Right forelimb (tissue), 1 donor: ENCODE results near the gene TMEM63B.
A peak's percentile ranks its signal among the peaks of the same experiment; 100 is the strongest.
"Not testable (repeated sequence)": the region's sequence is repeated elsewhere in the genome, so short reads cannot be mapped to it uniquely, and the experiment has no call there.

Experiments used
- DNase-seq: peaks from one replicate; pipeline ENCODE4 v3.0.0-alpha.2; 2018

The TMEM63B gene

DNA sequence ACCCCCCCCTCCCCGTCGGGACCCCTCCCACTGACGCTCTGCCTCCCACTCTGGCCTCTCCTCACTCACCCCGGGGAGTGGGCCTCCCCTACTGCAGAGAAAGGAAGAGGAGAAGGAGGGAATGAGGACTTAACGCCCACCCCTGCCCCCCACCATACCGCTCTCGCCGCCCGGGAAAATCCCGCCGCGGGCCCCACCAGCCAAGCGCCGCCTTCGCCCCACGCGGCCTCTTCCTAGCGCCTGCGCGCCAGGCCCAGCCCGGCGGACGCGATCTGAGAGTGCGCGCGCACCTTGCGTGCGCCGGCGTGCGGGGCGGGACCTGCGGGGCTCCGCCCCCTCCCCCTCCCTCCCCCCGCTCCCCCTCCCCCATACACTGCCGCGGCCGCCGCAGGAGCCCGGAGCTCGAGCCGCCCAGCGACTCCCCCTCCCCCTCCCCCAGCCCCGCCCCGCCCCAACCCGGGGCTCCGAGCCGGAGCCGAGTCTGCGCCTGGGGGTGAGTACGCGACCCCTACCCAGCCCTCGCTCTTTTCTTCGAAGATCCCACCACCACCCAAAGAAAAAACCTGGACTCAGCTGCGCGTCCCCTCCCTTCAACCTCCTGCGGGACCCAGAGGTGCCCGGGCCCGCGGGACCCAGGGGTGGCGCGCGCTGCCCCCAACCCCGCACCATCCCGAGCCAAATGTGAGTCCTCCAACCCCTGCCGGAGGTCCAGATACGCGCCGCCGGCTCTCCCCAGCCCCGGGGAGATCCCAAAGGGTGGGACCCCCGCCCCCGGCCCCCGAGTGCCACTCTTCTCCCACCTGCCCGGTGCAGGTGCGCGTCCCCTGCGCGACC, at the start of gene TMEM63B, which contains the start of gene MRPL14:
TMEM63B (plus strand) TSS at position 369 of the 834 bp plus-strand sequence. CDS start 7,031 bp downstream, outside the sequence.
MRPL14 (minus strand) TSS at position 267 of the 834 bp plus-strand sequence. CDS start 10,841 bp downstream, outside the sequence.
- peak; percentile 95 for DNase-seq

DNA sequence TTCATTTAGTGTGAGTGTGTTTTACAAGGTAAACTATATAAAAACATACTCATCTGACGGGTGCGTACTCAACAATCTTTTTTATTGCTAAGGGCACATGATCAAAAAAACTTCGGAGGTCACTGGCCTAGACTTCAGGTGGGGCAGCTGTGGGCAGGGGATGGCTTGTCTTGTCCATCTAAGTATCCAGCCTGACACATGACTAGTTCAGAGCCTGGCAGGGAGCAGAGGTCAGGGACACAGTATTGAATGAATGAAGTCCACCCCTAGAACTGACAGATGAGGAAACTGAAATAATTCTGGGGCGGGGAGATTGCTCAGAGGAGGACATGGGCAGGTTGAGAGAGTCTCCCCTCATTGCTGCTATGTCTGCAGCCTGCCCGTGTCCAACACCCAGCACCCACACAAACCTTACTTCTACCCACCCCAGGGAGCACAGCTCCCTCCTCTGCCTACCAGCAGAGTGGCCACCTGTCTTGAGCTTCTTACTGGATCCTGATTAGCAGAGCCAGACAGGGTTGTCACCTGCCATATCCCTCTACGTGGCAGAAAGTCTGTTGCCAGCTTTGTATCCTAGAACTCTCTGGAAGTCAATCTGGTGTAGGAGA, 49.0 kb upstream of the TMEM63B start:
- no peak for DNase-seq

DNA sequence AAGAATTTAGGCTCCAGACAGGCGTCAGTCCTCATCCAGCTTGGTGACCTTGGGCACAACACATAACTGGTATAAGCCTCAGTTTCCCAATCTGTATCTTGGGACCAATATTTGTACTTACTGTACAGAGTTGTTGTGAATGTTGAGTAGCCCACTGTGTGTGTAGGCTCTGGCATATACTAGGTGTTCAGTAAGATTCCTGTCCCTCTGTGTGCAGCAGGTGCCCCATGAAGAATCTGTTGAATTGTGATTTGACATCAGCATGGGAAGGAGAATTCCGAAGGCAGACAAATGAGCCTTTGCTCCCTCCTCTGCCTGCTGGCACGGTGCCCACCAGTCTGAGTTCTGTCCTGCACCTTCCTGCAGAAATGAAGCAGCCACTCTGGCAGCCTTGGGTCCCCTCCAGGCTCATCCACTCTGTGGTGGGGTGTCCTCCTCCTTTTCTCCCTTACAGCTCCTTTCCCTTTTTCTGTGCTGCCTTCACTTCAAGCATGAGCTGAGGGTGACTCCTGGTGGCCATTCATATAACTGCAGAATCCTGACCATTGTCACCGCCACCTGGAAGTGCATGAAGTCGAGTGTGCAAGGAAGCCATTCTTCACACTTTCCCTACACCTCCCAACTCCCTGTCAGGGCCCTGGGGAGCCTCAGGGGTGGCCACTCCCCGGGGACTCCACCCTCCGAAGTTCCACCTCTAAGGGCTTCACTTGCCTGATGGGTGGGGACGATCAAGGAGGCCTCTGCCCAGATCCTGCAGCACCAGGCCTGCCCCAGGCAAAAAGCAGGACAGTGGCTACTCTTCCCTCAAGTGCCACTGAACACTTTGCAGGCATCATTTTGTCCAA, 48.3 kb upstream of the TMEM63B start:
- peak; percentile 85 for DNase-seq

GRCh38 chr6:44079672-44080071, 47.7 kb upstream of the TMEM63B start:
- no peak for DNase-seq

DNA sequence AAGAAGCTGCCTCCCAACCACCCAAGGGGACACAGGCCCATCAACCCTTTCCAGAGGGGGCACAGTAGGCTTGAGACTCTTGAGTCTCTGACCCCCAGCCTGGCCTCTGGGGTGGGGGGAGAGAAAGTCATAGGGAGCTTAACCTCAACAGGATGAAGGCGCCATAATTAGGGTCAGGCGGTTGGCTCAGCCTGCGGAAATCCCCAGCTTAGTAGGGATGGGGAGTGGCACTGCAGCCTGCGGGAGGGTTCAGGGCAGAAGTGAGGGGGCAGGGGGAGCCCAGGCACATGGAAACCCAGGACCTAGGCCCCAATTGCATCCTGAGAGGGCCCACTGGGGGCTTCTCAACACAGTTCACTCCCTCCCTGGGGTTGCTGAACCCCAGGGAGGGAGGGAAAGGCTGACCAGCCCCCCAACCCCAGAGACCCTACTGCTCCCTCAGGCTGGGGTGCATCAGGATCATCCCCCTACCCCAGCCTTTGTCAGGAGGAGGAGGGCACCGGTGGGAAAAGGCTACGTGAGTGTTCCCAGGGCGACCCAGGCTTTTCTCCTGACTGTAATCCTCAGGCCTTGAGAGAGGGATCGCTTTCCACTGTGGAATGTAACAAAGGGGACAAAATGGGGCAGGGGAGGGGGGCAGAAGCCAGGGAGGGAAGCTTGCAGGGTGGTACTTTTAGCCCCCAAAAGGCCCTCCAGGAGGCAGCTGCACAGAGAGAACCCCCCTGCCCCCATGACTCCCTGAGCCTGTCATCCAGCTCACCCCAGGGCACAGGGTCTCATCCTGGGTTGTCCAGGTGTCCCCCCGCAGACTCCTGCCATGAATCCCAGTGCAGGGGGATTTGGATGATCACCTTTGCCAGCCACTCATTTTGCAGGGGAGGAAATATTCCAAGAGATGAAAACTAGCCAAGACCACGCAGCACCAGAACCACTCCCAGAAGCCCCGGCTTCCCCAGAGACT, 46.5 kb upstream of the TMEM63B start:
- DNase-seq, result no peak

- DNase-seq, result no peak
These were observed 45.6 kb upstream of the TMEM63B start for GRCh38 chr6:44081753-44082152.

- no peak for DNase-seq
These were observed 44.5 kb upstream of the TMEM63B start for GRCh38 chr6:44082872-44083321.

GRCh38 chr6:44084231-44085014, 42.9 kb upstream of the TMEM63B start:
- DNase-seq, result no peak

GRCh38 chr6:44085219-44085618, 42.1 kb upstream of the TMEM63B start:
- DNase-seq, result no peak

DNA sequence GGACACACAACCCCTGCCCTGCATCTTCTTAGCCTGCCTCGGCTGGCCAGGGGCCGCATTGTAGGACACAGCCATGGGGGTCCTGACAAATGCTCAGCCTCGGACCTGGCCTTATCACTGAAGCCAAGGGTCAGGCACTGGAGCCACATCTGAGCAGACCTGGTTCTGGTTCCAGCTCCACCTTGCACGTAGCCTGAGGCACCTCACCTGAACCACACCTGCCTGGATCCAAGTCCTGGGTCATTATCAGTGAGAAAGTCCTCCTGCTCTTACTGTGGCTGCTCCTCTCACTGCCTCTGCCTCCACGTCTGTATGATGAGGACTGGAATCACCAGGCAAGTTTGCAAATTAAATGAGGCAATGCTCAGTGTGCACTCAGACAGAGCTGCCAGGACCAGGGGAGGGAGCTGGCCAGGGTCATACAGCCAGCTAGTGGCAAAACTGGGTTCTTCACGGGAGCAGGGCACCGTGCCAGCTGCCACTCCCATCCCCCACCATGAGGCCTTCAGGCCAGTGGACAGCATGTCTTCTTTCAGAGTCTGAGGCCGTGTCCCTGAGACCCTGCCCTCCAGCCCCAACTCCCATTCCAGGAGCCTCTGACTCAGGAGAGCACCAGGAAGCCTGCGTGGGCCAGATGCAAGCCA, 40.3 kb upstream of the TMEM63B start:
- no peak for DNase-seq

DNA sequence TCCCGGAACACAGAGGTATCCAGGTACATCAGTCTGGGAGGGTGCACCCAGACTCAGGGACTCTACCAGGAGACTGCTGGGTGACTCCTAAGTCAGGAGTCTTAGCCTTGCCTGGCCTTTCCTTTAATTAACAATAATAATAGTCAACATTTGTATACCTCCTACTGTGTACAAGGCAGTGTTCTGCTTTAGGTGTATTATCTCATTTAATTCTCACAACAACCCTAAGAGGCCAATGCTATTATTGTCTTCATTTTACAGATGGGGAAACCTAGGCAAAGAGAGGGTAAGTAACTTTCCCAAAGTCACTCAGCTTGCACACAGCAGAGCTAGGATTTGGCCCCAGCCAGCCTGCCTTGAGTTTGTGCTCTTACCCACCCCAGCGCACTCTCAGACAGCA, 39.7 kb upstream of the TMEM63B start:
- no peak for DNase-seq

GRCh38 chr6:44088827-44089590, 38.3 kb upstream of the TMEM63B start:
- DNase-seq, result no peak

DNA sequence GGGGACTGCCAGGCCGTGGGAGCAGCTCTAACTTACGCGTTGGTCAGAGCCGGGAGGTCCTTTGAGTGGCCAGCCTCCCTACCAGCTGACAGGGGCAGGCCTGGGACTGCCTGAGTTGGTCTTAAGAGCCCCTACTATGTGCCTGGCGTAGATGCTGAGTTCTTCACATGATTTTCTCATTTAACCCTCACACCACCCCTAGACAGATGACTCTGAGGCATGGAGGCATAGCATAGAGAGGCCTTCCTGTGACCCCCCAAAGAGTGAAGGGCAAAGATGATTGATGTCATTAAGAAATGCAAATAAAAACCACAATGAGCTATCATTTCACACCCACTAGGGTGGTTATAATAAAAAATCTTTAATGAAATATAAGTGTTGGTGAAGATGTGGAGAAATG, 36.9 kb upstream of the TMEM63B start:
- no peak for DNase-seq

GRCh38 chr6:44091356-44091755, 36.0 kb upstream of the TMEM63B start:
- DNase-seq, result not testable (repeated sequence)

- no peak for DNase-seq
These were observed 35.1 kb upstream of the TMEM63B start for GRCh38 chr6:44091981-44092884.

GRCh38 chr6:44093066-44093465, 34.3 kb upstream of the TMEM63B start:
- no peak for DNase-seq

DNA sequence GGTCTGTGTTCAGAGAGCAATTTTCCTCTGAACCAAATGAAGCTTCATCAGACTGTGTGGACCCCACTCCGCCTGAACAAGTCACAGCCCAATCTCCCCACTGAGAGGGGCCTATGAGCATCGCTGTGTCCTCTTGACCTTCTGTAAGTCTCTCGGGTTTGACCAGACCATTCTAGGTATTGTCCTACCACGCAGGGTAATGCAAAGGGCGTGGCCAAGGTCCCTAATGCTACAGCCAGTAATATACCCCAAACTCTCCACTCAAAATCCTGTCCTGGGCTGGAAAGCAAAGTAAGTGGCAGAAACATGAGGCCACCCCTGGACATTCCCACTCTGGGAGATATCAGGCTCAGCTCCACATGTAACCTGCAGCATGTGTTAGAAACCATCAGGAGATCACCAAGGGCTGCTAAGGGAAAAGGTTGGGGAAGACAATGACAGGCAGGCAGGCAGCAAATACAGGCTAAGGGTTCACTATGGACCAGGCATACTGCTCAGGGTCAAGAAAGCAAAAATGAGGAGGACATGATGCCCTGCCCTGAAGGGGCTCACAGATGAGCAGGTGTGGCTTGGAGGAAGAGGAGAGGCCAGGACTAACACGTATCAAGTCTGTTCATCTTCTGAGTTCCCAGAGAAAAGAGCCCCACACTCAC, 33.5 kb upstream of the TMEM63B start:
- no peak for DNase-seq
